Spleen (tissue), 7 donors: Measurements from ENCODE around the gene RFTN1.

ENCODE experiments used
- CTCF ChIP-seq, 11 experiments: fragments of 200-600 bp in 7 of 11; fragments of 450-650 bp in 4 of 11; sonication (generic) in 4 of 11; IDR thresholded peaks in 8 of 11; conservative IDR thresholded peaks in 3 of 11; 1 replicate in 7 of 11; 2 replicates in 4 of 11; pipeline versions ENCODE4 v1.4.0 to v1.8.0; 2016 to 2021; ENCODE audit warnings: antibody characterized with exemption in 11 of 11, inconsistent platforms in 4 of 11, mild to moderate bottlenecking in 1 of 11
- POLR2A ChIP-seq, 3 donors: fragments of 450-650 bp; IDR thresholded peaks; one replicate each; pipeline ENCODE4 v1.5.1; 2017; ENCODE audit warnings: antibody characterized with exemption in 3 of 3, mild to moderate bottlenecking in 1 of 3
- POLR2AphosphoS5 ChIP-seq, 3 donors: sonication (generic); formaldehyde crosslinking; IDR thresholded peaks; one replicate each; pipeline ENCODE4 v1.5.1; 2017; ENCODE audit warnings: antibody characterized with exemption in 3 of 3
- donor health status: DM: no; HTN: no; CAD: no; lungs with moderate emphysema.
- donor health status: DM: no; HTN: no; CAD: no.
- donor health status: DM: no; HTN: no; CAD: no.

DNA sequence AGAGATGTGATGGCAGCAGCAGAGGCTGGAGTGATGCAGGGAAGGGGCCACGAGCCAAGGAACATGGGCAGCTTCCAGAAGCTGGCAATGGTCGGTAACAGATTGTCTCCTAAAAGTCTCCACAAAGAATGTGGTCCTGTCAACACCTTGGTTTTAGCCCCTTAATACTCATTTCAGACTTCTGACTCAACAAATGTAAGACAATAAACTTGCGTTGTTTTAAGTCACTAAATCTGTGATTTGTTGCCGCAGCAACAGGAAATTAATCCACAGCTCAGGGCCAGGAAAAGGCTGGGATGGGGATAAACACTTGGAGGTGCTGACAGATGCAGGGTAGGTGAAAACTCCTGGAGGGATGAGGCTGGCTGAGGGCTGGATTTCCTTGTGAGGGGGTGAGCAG is 178.6 kb downstream of the RFTN1 start:
- TF ChIP-seq CTCF (IDR thresholded peaks at IDR 0.05 in 8 of 11, conservative IDR thresholded peaks at IDR 0.05 in 3 of 11) (no peak), POLR2AphosphoS5 (IDR thresholded peaks at IDR 0.05) (no peak), POLR2A (IDR thresholded peaks at IDR 0.05) (no peak)
